GM23248 (cell line): Measurements from ENCODE around the gene ITPKB. TPM values are rescaled to one million over a fixed set of nuclear protein-coding genes. Genes with fewer than 3 reads are reported as not detected.

ENCODE experiments used
- DNase-seq: peaks from one replicate; pipeline ENCODE4 v3.0.0-alpha.2; 2015
- H2AFZ ChIP-seq: fragments of 200-600 bp; sonication (generic); 2 replicates; pipeline ENCODE4 v1.6.1; 2016; ENCODE audit warnings: antibody characterized with exemption
- H3F3A ChIP-seq: fragments of 200-600 bp; sonication (generic); 2 replicates; pipeline ENCODE4 v1.6.1; 2016; ENCODE audit warnings: mild to moderate bottlenecking, antibody characterized with exemption, mixed run types; ENCODE audit not compliant: insufficient read depth
- H3K27ac ChIP-seq: fragments of 200-600 bp; sonication (generic); 2 replicates; pipeline ENCODE4 v1.5.1; 2016; ENCODE audit warnings: mild to moderate bottlenecking
- H3K27me3 ChIP-seq: fragments of 200-600 bp; sonication (generic); replicated peaks from 2 replicates; pipeline ENCODE4 v1.6.1; 2016; ENCODE audit warnings: mild to moderate bottlenecking; ENCODE audit not compliant: insufficient read depth
- H3K36me3 ChIP-seq: fragments of 200-600 bp; sonication (generic); 2 replicates; pipeline ENCODE4 v1.6.1; 2016; ENCODE audit warnings: low read depth, mild to moderate bottlenecking
- H3K4me1 ChIP-seq: fragments of 200-600 bp; sonication (generic); 2 replicates; pipeline ENCODE4 v1.6.1; 2016; ENCODE audit warnings: mild to moderate bottlenecking; ENCODE audit not compliant: insufficient read depth
- H3K4me2 ChIP-seq: fragments of 200-600 bp; sonication (generic); one replicate; pipeline ENCODE4 v1.6.1; 2016; ENCODE audit warnings: mild to moderate bottlenecking; ENCODE audit not compliant: unreplicated experiment
- H3K4me3 ChIP-seq: fragments of 200-600 bp; sonication (generic); 2 replicates; pipeline ENCODE4 v1.5.1; 2016; ENCODE audit warnings: mild to moderate bottlenecking
- H3K79me2 ChIP-seq: fragments of 200-600 bp; sonication (generic); 2 replicates; pipeline ENCODE4 v1.6.1; 2016; ENCODE audit warnings: mild to moderate bottlenecking; ENCODE audit not compliant: insufficient read depth
- H3K9ac ChIP-seq: fragments of 200-600 bp; sonication (generic); 2 replicates; pipeline ENCODE4 v1.6.1; 2016; ENCODE audit warnings: mild to moderate bottlenecking
- H3K9me2 ChIP-seq: fragments of 200-600 bp; sonication (generic); 2 replicates; pipeline ENCODE4 v1.6.1; 2016; ENCODE audit warnings: mixed run types, mild to moderate bottlenecking, moderate library complexity; ENCODE audit not compliant: insufficient read depth
- H3K9me3 ChIP-seq: fragments of 200-600 bp; sonication (generic); one replicate; pipeline ENCODE4 v1.6.1; 2017; ENCODE audit warnings: low read depth
- H4K20me1 ChIP-seq: fragments of 200-600 bp; sonication (generic); 2 replicates; pipeline ENCODE4 v1.6.0; 2016; ENCODE audit not compliant: insufficient read depth
- EZH2 ChIP-seq: fragments of 200-600 bp; sonication (generic); IDR thresholded peaks from 2 replicates; pipeline ENCODE4 v1.6.1; 2018; ENCODE audit warnings: antibody characterized with exemption, mild to moderate bottlenecking; ENCODE audit not compliant: insufficient read depth, poor library complexity, severe bottlenecking
- EZH2phosphoT487 ChIP-seq: fragments of 200-600 bp; sonication (generic); IDR thresholded peaks from 2 replicates; pipeline ENCODE4 v1.6.1; 2018; ENCODE audit warnings: antibody characterized with exemption, moderate library complexity, mild to moderate bottlenecking, low read depth; ENCODE audit not compliant: insufficient read depth
- WGBS, 2 experiments: methylation state at CpG; one replicate each; pipeline ENCODE4 v1.1.6; 2015 to 2017; ENCODE audit warnings: low lambda C conversion rate in 2 of 2, low coverage in 1 of 2; ENCODE audit errors: missing lambda C conversion rate in 2 of 2; 5-methylcytosine and 5-hydroxymethylcytosine counted together
- in situ Hi-C: fragments of 300-500 bp; cut with MboI; formaldehyde crosslinking; loops from 2 replicates; pipeline ENCODE4 v1.15.0; 2020
- polyA plus RNA-seq: library from polyadenylated mRNA; unstranded; fragments of >200 nt; fragmentation: Nextera tagmentation; extraction: Ambion mirVana; gene quantifications from 2 replicates; pipeline ENCODE4 v1.2.1, GENCODE V29; 2016
- total RNA-seq: library from RNA; depleted of rRNA; stranded (reverse); fragments of >200 nt; shearing (Covaris generic); gene quantifications from 2 replicates; pipeline ENCODE4 v1.2.3, GENCODE V29; 2014

The ITPKB gene
- total and polyA plus RNA-seq, 2 experiments from 2014 or later: 0.26 to 0.86 TPM

GRCh38 chr1:226646870-226647449 lies 92.1 kb downstream of the ITPKB start:
- H3K27ac ChIP-seq: no peak overlapping the region
- WGBS, 2 experiments: 91 to 92% methylated on average over 16 of the region's 16 CpGs
- no peaks in the 10 kb centered on the region for H3F3A ChIP-seq
- TF ChIP-seq EZH2 (no peak), EZH2phosphoT487 (no peak)
- peaks cover 7% of the 10 kb centered on the region; the same call in 1 of the 2 replicates for H3K4me1 ChIP-seq
- H4K20me1 ChIP-seq: no peaks in the 10 kb centered on the region
- H3K4me3 ChIP-seq: no peak overlapping the region
- no peaks in the 10 kb centered on the region for H3K36me3 ChIP-seq
- no peaks in the 10 kb centered on the region for H3K79me2 ChIP-seq
- H3K9me3 ChIP-seq: no peaks in the 10 kb centered on the region
- H3K9me2 ChIP-seq: no peaks in the 10 kb centered on the region
- no peak overlapping the region for H3K4me2 ChIP-seq
- no peaks in the 10 kb centered on the region for H3K27me3 ChIP-seq
- H2AFZ ChIP-seq: no peak overlapping the region
- DNase-seq: no peak
- in situ Hi-C loops: no loop called here
- no peak overlapping the region for H3K9ac ChIP-seq

- DNase-seq: no peak
- H3K79me2 ChIP-seq: no peaks in the 10 kb centered on the region
- H3K9me3 ChIP-seq: no peaks in the 10 kb centered on the region
- no peak overlapping the region for H2AFZ ChIP-seq
- no peaks in the 10 kb centered on the region for H3K27me3 ChIP-seq
- H3K9ac ChIP-seq: no peak overlapping the region
- no peaks in the 10 kb centered on the region for H3F3A ChIP-seq
- no peak for TF ChIP-seq EZH2
- no peak for TF ChIP-seq EZH2phosphoT487
- H3K36me3 ChIP-seq: no peaks in the 10 kb centered on the region
- peaks cover 7% of the 10 kb centered on the region; the same call in 1 of the 2 replicates for H3K4me1 ChIP-seq
- no peaks in the 10 kb centered on the region for H3K9me2 ChIP-seq
- H3K4me3 ChIP-seq: no peak overlapping the region
- in situ Hi-C loops: no loop called here
- WGBS, 2 experiments: 91 to 94% methylated on average over 17 of the region's 18 CpGs
- H3K4me2 ChIP-seq: no peak overlapping the region
- no peak overlapping the region for H3K27ac ChIP-seq
- no peaks in the 10 kb centered on the region for H4K20me1 ChIP-seq
Measured at GRCh38 chr1:226646026-226646869, 92.8 kb downstream of the ITPKB start.

- Histone ChIP-seq H3K9me2 (no peaks in the 10 kb centered on the region), H3F3A (no peaks in the 10 kb centered on the region), H3K27me3 (no peaks in the 10 kb centered on the region), H4K20me1 (no peaks in the 10 kb centered on the region), H3K79me2 (no peaks in the 10 kb centered on the region), H2AFZ (no peak overlapping the region), H3K9me3 (no peaks in the 10 kb centered on the region), H3K9ac (no peak overlapping the region), H3K27ac (no peak overlapping the region), H3K4me2 (no peak overlapping the region), H3K36me3 (no peaks in the 10 kb centered on the region), H3K4me1 (peaks cover 7% of the 10 kb centered on the region; the same call in 1 of the 2 replicates), H3K4me3 (no peak overlapping the region)
- in situ Hi-C loops: no loop called here
- TF ChIP-seq EZH2phosphoT487 (no peak), EZH2 (no peak)
- WGBS, 2 experiments: 90 to 91% methylated on average over 10 of the region's 10 CpGs
- no peak for DNase-seq
Measured at GRCh38 chr1:226645279-226645976, 93.7 kb downstream of the ITPKB start.

- Histone ChIP-seq H4K20me1 (no peaks in the 10 kb centered on the region), H3F3A (no peaks in the 10 kb centered on the region), H3K36me3 (no peaks in the 10 kb centered on the region), H3K27ac (no peak overlapping the region), H3K4me3 (no peak overlapping the region), H3K9me2 (no peaks in the 10 kb centered on the region), H3K4me2 (no peak overlapping the region), H2AFZ (no peak overlapping the region), H3K79me2 (no peaks in the 10 kb centered on the region), H3K9ac (no peak overlapping the region), H3K9me3 (no peaks in the 10 kb centered on the region), H3K4me1 (peaks cover 7% of the 10 kb centered on the region; the same call in 1 of the 2 replicates), H3K27me3 (no peaks in the 10 kb centered on the region)
- in situ Hi-C loops: no loop called here
- no peak for DNase-seq
- 98 to 99% methylated on average over 9 to 10 of the region's 10 CpGs for WGBS, 2 experiments
- TF ChIP-seq EZH2phosphoT487 (no peak), EZH2 (no peak)
Measured at GRCh38 chr1:226644541-226645176, 94.4 kb downstream of the ITPKB start.
